SU-DHL-6 (cell line): ENCODE measurements around the gene LOXHD1.

Experiments
- CTCF ChIP-seq: fragments of 200-600 bp; sonication (generic); IDR thresholded peaks from one replicate; pipeline ENCODE4 v1.5.1; 2017; ENCODE audit warnings: antibody characterized with exemption, mild to moderate bottlenecking, low read length, moderate library complexity; ENCODE audit not compliant: insufficient read depth, poor library complexity, severe bottlenecking
- EZH2phosphoT487 ChIP-seq: fragments of 200-600 bp; sonication (generic), shearing (Covaris generic); conservative IDR thresholded peaks from 2 replicates; pipeline ENCODE4 v1.6.1; 2018; ENCODE audit warnings: mild to moderate bottlenecking, antibody characterized with exemption, low read length, moderate library complexity, mixed read lengths

- TF ChIP-seq CTCF (no peak), EZH2phosphoT487 (no peak)
Measured at GRCh38 chr18:46574000-46574742, 82.8 kb downstream of the LOXHD1 start.
